Stomach (tissue), 4 donors: ENCODE data around the gene MT2A.

Experiments
- CTCF ChIP-seq, 7 experiments: fragments of 450-650 bp in 4 of 7; fragments of 200-600 bp in 3 of 7; sonication (generic) in 3 of 7; IDR thresholded peaks; one replicate each; pipeline ENCODE4 v1.5.1; 2016 to 2019; ENCODE audit warnings: antibody characterized with exemption in 7 of 7, control low read depth in 2 of 7, mild to moderate bottlenecking in 1 of 7
- POLR2AphosphoS5 ChIP-seq, 3 donors: sonication (generic); formaldehyde crosslinking; IDR thresholded peaks; one replicate each; pipeline ENCODE4 v1.6.1; 2016; ENCODE audit warnings: antibody characterized with exemption in 3 of 3

GRCh38 chr16:56626685-56627084 lies 18.3 kb downstream of the MT2A start:
- TF ChIP-seq POLR2AphosphoS5 (IDR thresholded peaks at IDR 0.05) (no peak), CTCF (IDR thresholded peaks at IDR 0.05) (no peak)
